HUES64 (cell line): Measurements from ENCODE around the gene PKD1L1.

Experiments used
- H3K27ac ChIP-seq: 2 replicates; pipeline ENCODE4 v1.7.0; 2013; ENCODE audit warnings: low read depth, low read length, inconsistent platforms
- H3K27me3 ChIP-seq: 2 replicates; pipeline ENCODE4 v1.6.1; 2013; ENCODE audit warnings: mild to moderate bottlenecking, low read length; ENCODE audit not compliant: insufficient read depth
- H3K36me3 ChIP-seq: 2 replicates; pipeline ENCODE4 v1.6.1; 2013; ENCODE audit warnings: mild to moderate bottlenecking, low read length; ENCODE audit not compliant: insufficient read depth
- H3K4me1 ChIP-seq: 2 replicates; pipeline ENCODE4 v1.6.1; 2013; ENCODE audit warnings: mild to moderate bottlenecking, low read length, moderate library complexity; ENCODE audit not compliant: insufficient read depth
- H3K4me3 ChIP-seq: 2 replicates; pipeline ENCODE4 v1.5.1; 2013; ENCODE audit warnings: mild to moderate bottlenecking, low read length, moderate library complexity
- H3K9ac ChIP-seq: 2 replicates; pipeline ENCODE4 v1.6.1; 2013; ENCODE audit warnings: mild to moderate bottlenecking, low read depth, low read length
- H3K9me3 ChIP-seq: 2 replicates; pipeline ENCODE4 v1.6.1; 2013; ENCODE audit warnings: low read depth, low read length; ENCODE audit not compliant: insufficient read depth
- WGBS: fragments of 150-250, 120-280 bp; methylation state at CpG from one replicate; pipeline ENCODE4 v1.1.7; 2013; ENCODE audit warnings: missing lambda C conversion rate; 5-methylcytosine and 5-hydroxymethylcytosine counted together

PKD1L1 gene

GRCh38 chr7:47979145-47979831 is 31.0 kb upstream of the PKD1L1 start, which contains the start of gene HUS1:
TSS of gene HUS1 (minus strand) at chr7:47979615. CDS start at chr7:47979519, 96 bp downstream.
- Histone ChIP-seq H3K9ac (peak within 1 kb of the TSS; percentile 95), H3K27me3 (no peaks in the 10 kb centered on the region)
- WGBS = under 1% methylated on average over 59 of the region's 62 CpGs

GRCh38 chr7:47978790-47979144 is 30.5 kb upstream of the PKD1L1 start:
- Histone ChIP-seq H3K36me3 (peaks cover 47% of the 10 kb centered on the region), H3K27ac (peak overlapping the region; percentile 98), H3K9ac (peak overlapping the region; percentile 58; the same call in 1 of the 2 replicates), H3K27me3 (no peaks in the 10 kb centered on the region), H3K9me3 (no peaks in the 10 kb centered on the region), H3K4me1 (peaks cover 5% of the 10 kb centered on the region; the same call in 1 of the 2 replicates), H3K4me3 (peak overlapping the region; percentile 65)
- WGBS = 27% methylated on average over 4 of the region's 4 CpGs

More at GRCh38 chr7:47979145-47979831, 31.0 kb upstream of the PKD1L1 start, which contains the start of gene HUS1:
- peaks cover 42% of the 10 kb centered on the region for H3K36me3 ChIP-seq
- peak within 1 kb of the TSS; percentile 98 for H3K27ac ChIP-seq
- peak within 1 kb of the TSS; percentile 65 for H3K4me3 ChIP-seq
- no peaks in the 10 kb centered on the region for H3K9me3 ChIP-seq
- H3K4me1 ChIP-seq = peaks cover 5% of the 10 kb centered on the region; the same call in 1 of the 2 replicates

- peaks cover 83% of the 10 kb centered on the region for H3K36me3 ChIP-seq
- no peak overlapping the region for H3K27ac ChIP-seq
Measured at GRCh38 chr7:47973739-47974138, 25.5 kb upstream of the PKD1L1 start.

GRCh38 chr7:47970761-47971160 is 22.5 kb upstream of the PKD1L1 start:
- Histone ChIP-seq H3K9me3 (no peaks in the 10 kb centered on the region), H3K9ac (no peak overlapping the region), H3K27ac (no peak overlapping the region), H3K36me3 (peaks cover 85% of the 10 kb centered on the region), H3K27me3 (no peaks in the 10 kb centered on the region), H3K4me1 (peaks cover 4% of the 10 kb centered on the region; the same call in 1 of the 2 replicates), H3K4me3 (no peak overlapping the region)
- WGBS = no CpG with 5 or more reads among the region's 1 CpG

More at GRCh38 chr7:47973739-47974138, 25.5 kb upstream of the PKD1L1 start:
- peaks cover 9% of the 10 kb centered on the region; the same call in 1 of the 2 replicates for H3K4me1 ChIP-seq
- H3K9ac ChIP-seq = no peak overlapping the region
- no peaks in the 10 kb centered on the region for H3K27me3 ChIP-seq
- WGBS = 90% methylated on average over 1 of the region's 1 CpG
- no peaks in the 10 kb centered on the region for H3K9me3 ChIP-seq
- no peak overlapping the region for H3K4me3 ChIP-seq

GRCh38 chr7:47968847-47969774 is 20.8 kb upstream of the PKD1L1 start:
- 66% methylated on average over 5 of the region's 5 CpGs for WGBS
- H3K36me3 ChIP-seq = peaks cover 86% of the 10 kb centered on the region
- H3K9ac ChIP-seq = no peak overlapping the region

GRCh38 chr7:47967708-47968107 is 19.4 kb upstream of the PKD1L1 start:
- no peak overlapping the region for H3K27ac ChIP-seq
- H3K9ac ChIP-seq = no peak overlapping the region
- 100% methylated on average over 2 of the region's 2 CpGs for WGBS
- no peak overlapping the region for H3K4me3 ChIP-seq
- H3K36me3 ChIP-seq = peaks cover 86% of the 10 kb centered on the region
- H3K9me3 ChIP-seq = no peaks in the 10 kb centered on the region
- H3K4me1 ChIP-seq = peaks cover 4% of the 10 kb centered on the region; the same call in 1 of the 2 replicates
- H3K27me3 ChIP-seq = no peaks in the 10 kb centered on the region

More at GRCh38 chr7:47968847-47969774, 20.8 kb upstream of the PKD1L1 start:
- H3K27me3 ChIP-seq = no peaks in the 10 kb centered on the region
- no peaks in the 10 kb centered on the region for H3K9me3 ChIP-seq
- H3K4me1 ChIP-seq = peaks cover 4% of the 10 kb centered on the region; the same call in 1 of the 2 replicates
- no peak overlapping the region for H3K27ac ChIP-seq
- H3K4me3 ChIP-seq = no peak overlapping the region

- H3K9ac ChIP-seq = no peak overlapping the region
- H3K36me3 ChIP-seq = peaks cover 86% of the 10 kb centered on the region
- H3K27me3 ChIP-seq = no peaks in the 10 kb centered on the region
- no peak overlapping the region for H3K4me3 ChIP-seq
- WGBS = 92% methylated on average over 5 of the region's 5 CpGs
- no peak overlapping the region for H3K27ac ChIP-seq
- no peaks in the 10 kb centered on the region for H3K9me3 ChIP-seq
- H3K4me1 ChIP-seq = peaks cover 4% of the 10 kb centered on the region; the same call in 1 of the 2 replicates
Measured at GRCh38 chr7:47967123-47967522, 18.9 kb upstream of the PKD1L1 start.

- WGBS = 98% methylated on average over 5 of the region's 5 CpGs
- H3K27ac ChIP-seq = no peak overlapping the region
- H3K4me3 ChIP-seq = no peak overlapping the region
- H3K9me3 ChIP-seq = peaks cover 3% of the 10 kb centered on the region; the same call in 1 of the 2 replicates
- peaks cover 4% of the 10 kb centered on the region; the same call in 1 of the 2 replicates for H3K4me1 ChIP-seq
- peaks cover 86% of the 10 kb centered on the region for H3K36me3 ChIP-seq
- no peak overlapping the region for H3K9ac ChIP-seq
- no peaks in the 10 kb centered on the region for H3K27me3 ChIP-seq
Measured at GRCh38 chr7:47965456-47965855, 17.2 kb upstream of the PKD1L1 start.

- Histone ChIP-seq H3K27ac (no peak overlapping the region), H3K36me3 (peaks cover 77% of the 10 kb centered on the region), H3K4me3 (no peak overlapping the region), H3K9me3 (peaks cover 3% of the 10 kb centered on the region; the same call in 1 of the 2 replicates), H3K4me1 (no peaks in the 10 kb centered on the region), H3K27me3 (no peaks in the 10 kb centered on the region), H3K9ac (no peak overlapping the region)
- WGBS = 85% methylated on average over 3 of the region's 3 CpGs
Measured at GRCh38 chr7:47962262-47962661, 14.0 kb upstream of the PKD1L1 start.

GRCh38 chr7:47957156-47957555 is 8.9 kb upstream of the PKD1L1 start:
- Histone ChIP-seq H3K4me3 (no peak overlapping the region), H3K27me3 (no peaks in the 10 kb centered on the region), H3K4me1 (no peaks in the 10 kb centered on the region), H3K9ac (no peak overlapping the region), H3K27ac (no peak overlapping the region), H3K9me3 (peaks cover 3% of the 10 kb centered on the region; the same call in 1 of the 2 replicates), H3K36me3 (peaks cover 42% of the 10 kb centered on the region)
- WGBS = 76% methylated on average over 6 of the region's 6 CpGs

- 72% methylated on average over 6 of the region's 6 CpGs for whole genome bisulfite sequencing
- Histone ChIP-seq H3K36me3 (peaks cover 33% of the 10 kb centered on the region), H3K4me1 (peaks cover 9% of the 10 kb centered on the region)
Measured at GRCh38 chr7:47956220-47956619, 8.0 kb upstream of the PKD1L1 start.

More at GRCh38 chr7:47956220-47956619, 8.0 kb upstream of the PKD1L1 start:
- Histone ChIP-seq H3K27ac (no peak overlapping the region), H3K9ac (no peak overlapping the region), H3K4me3 (no peak overlapping the region), H3K9me3 (peaks cover 3% of the 10 kb centered on the region; the same call in 1 of the 2 replicates), H3K27me3 (no peaks in the 10 kb centered on the region)
